ENCODE data around the gene HCFC1R1. TPM values are rescaled to one million over a fixed set of nuclear protein-coding genes. Genes with fewer than 3 reads are reported as not detected.

HCFC1R1 gene
- total and polyA plus RNA-seq, 2 of the 8 experiments (the other 6 are each of a cell fraction or from before 2014, with no cell fraction given): 72.7 to 138 TPM

DNA sequence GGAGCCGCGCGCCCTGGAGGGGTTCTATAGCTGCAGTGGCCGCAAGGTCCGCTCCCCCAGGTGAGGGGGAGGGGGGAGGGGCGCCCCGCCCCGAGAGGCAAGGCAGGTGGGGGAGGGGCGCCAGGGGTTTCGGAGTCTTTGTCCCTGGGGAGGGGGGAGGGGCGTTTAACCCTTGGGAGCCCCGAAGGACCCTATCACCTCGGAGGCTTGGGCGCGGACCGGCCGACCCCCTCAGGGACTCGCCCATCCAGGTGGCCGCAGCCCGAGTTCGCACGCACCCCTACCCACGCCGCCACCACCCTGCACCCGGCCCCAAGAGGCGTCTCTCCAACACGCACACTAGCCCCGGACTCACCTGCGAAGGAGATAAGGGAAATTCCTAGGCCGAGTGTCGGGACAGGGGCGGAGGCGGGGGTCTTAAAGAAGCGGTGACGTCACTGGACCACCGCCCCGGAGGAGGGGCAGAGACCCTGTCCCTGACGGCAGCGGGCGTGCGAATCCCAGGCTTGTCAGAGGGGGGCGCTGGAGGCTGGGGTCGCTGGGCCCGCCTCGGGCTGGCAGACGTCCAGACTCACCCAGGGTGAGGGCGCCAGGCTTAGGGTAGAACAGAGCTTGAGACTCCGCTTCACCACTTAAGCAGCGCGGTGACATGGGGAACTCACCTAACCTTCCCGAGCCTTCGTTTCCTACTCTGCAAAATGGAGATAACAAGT is 5.8 kb downstream of the HCFC1R1 start, which contains the start of gene CLDN6 (continued):
- TF ChIP-seq, protein P1, sequence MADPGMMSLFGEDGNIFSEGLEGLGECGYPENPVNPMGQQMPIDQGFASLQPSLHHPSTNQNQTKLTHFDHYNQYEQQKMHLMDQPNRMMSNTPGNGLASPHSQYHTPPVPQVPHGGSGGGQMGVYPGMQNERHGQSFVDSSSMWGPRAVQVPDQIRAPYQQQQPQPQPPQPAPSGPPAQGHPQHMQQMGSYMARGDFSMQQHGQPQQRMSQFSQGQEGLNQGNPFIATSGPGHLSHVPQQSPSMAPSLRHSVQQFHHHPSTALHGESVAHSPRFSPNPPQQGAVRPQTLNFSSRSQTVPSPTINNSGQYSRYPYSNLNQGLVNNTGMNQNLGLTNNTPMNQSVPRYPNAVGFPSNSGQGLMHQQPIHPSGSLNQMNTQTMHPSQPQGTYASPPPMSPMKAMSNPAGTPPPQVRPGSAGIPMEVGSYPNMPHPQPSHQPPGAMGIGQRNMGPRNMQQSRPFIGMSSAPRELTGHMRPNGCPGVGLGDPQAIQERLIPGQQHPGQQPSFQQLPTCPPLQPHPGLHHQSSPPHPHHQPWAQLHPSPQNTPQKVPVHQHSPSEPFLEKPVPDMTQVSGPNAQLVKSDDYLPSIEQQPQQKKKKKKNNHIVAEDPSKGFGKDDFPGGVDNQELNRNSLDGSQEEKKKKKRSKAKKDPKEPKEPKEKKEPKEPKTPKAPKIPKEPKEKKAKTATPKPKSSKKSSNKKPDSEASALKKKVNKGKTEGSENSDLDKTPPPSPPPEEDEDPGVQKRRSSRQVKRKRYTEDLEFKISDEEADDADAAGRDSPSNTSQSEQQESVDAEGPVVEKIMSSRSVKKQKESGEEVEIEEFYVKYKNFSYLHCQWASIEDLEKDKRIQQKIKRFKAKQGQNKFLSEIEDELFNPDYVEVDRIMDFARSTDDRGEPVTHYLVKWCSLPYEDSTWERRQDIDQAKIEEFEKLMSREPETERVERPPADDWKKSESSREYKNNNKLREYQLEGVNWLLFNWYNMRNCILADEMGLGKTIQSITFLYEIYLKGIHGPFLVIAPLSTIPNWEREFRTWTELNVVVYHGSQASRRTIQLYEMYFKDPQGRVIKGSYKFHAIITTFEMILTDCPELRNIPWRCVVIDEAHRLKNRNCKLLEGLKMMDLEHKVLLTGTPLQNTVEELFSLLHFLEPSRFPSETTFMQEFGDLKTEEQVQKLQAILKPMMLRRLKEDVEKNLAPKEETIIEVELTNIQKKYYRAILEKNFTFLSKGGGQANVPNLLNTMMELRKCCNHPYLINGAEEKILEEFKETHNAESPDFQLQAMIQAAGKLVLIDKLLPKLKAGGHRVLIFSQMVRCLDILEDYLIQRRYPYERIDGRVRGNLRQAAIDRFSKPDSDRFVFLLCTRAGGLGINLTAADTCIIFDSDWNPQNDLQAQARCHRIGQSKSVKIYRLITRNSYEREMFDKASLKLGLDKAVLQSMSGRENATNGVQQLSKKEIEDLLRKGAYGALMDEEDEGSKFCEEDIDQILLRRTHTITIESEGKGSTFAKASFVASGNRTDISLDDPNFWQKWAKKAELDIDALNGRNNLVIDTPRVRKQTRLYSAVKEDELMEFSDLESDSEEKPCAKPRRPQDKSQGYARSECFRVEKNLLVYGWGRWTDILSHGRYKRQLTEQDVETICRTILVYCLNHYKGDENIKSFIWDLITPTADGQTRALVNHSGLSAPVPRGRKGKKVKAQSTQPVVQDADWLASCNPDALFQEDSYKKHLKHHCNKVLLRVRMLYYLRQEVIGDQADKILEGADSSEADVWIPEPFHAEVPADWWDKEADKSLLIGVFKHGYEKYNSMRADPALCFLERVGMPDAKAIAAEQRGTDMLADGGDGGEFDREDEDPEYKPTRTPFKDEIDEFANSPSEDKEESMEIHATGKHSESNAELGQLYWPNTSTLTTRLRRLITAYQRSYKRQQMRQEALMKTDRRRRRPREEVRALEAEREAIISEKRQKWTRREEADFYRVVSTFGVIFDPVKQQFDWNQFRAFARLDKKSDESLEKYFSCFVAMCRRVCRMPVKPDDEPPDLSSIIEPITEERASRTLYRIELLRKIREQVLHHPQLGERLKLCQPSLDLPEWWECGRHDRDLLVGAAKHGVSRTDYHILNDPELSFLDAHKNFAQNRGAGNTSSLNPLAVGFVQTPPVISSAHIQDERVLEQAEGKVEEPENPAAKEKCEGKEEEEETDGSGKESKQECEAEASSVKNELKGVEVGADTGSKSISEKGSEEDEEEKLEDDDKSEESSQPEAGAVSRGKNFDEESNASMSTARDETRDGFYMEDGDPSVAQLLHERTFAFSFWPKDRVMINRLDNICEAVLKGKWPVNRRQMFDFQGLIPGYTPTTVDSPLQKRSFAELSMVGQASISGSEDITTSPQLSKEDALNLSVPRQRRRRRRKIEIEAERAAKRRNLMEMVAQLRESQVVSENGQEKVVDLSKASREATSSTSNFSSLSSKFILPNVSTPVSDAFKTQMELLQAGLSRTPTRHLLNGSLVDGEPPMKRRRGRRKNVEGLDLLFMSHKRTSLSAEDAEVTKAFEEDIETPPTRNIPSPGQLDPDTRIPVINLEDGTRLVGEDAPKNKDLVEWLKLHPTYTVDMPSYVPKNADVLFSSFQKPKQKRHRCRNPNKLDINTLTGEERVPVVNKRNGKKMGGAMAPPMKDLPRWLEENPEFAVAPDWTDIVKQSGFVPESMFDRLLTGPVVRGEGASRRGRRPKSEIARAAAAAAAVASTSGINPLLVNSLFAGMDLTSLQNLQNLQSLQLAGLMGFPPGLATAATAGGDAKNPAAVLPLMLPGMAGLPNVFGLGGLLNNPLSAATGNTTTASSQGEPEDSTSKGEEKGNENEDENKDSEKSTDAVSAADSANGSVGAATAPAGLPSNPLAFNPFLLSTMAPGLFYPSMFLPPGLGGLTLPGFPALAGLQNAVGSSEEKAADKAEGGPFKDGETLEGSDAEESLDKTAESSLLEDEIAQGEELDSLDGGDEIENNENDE (IDR thresholded peaks at IDR 0.05; ENCODE audit: insufficient replicate concordance, low read length): no peak
- peak; percentile 98 to 99 for TF ChIP-seq POLR2A (IDR thresholded peaks at IDR 0.05; ENCODE audit: control extremely low read depth in 1 of 2, low read depth in 2 of 2, low read length in 2 of 2)
- TF ChIP-seq, protein P2, sequence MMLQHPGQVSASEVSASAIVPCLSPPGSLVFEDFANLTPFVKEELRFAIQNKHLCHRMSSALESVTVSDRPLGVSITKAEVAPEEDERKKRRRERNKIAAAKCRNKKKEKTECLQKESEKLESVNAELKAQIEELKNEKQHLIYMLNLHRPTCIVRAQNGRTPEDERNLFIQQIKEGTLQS (IDR thresholded peaks at IDR 0.05; ENCODE audit: insufficient read depth, low read depth, low read length): no peak
- peak; percentile 73; the same call in 1 of the 2 replicates for TF ChIP-seq TCF12 (IDR thresholded peaks at IDR 0.05; ENCODE audit: low read depth, low read length)
- TF ChIP-seq RNF2 (IDR thresholded peaks at IDR 0.05; ENCODE audit: borderline replicate concordance, low read depth, low read length, missing control alignments, poor library complexity, severe bottlenecking): no peak
- peak; percentile 85 to 94 (median 92) for TF ChIP-seq CTCF (IDR thresholded peaks at IDR 0.05; ENCODE audit: control extremely low read depth in 1 of 3, insufficient read depth in 1 of 3, low read depth in 1 of 3, low read length in 3 of 3)
- no peak for TF ChIP-seq SIRT6 (IDR thresholded peaks at IDR 0.05; ENCODE audit: low read length)

Measured in H1 (cell line).